PC-9 (cell line): ENCODE results near the gene NUDC. TPM values are rescaled to one million over a fixed set of nuclear protein-coding genes. Genes with fewer than 3 reads are reported as not detected.

ENCODE experiments used
- BruUV-seq: library from RNA; stranded (reverse); fragments of 400-500 nt; replicated peaks from 2 replicates; lab custom pipeline; 2021; lab: Mats Ljungman, UMichigan
- CTCF ChIA-PET: fragments of 300-600 bp; sonication (Branson Sonifier 250); formaldehyde crosslinking; loops from one replicate; lab custom pipeline; 2022; ENCODE audit warnings: antibody characterized with exemption; lab: Charles Lee
- POLR2A ChIA-PET: fragments of 300-600 bp; sonication (Branson Sonifier 250); formaldehyde crosslinking; loops from one replicate; lab custom pipeline; 2022; ENCODE audit warnings: antibody characterized with exemption; ENCODE audit not compliant: unreplicated experiment; lab: Charles Lee
- DNase-seq, 2 experiments: peaks; one replicate each; pipeline versions ENCODE4 v3.0.0 to v3.0.0-alpha.2; 2015 to 2022; ENCODE audit warnings: mixed read lengths in 1 of 2
- H2AFZ ChIP-seq: fragments of 200-600 bp; sonication (generic); 2 replicates; pipeline ENCODE4 v1.8.1; 2017; ENCODE audit warnings: antibody characterized with exemption
- H3F3A ChIP-seq: fragments of 200-600 bp; sonication (generic); 2 replicates; pipeline ENCODE4 v1.8.1; 2017; ENCODE audit warnings: antibody characterized with exemption, mild to moderate bottlenecking, low read depth; ENCODE audit not compliant: insufficient read depth
- H3K27ac ChIP-seq: fragments of 200-600 bp; sonication (generic); 2 replicates; pipeline ENCODE4 v1.6.1; 2016; ENCODE audit warnings: mixed run types
- H3K27me3 ChIP-seq: fragments of 200-600 bp; sonication (generic); 2 replicates; pipeline ENCODE4 v1.6.1; 2016; ENCODE audit warnings: low read depth, mixed run types; ENCODE audit not compliant: insufficient read depth
- H3K36me3 ChIP-seq: fragments of 200-600 bp; sonication (generic); 2 replicates; pipeline ENCODE4 v1.6.1; 2016; ENCODE audit warnings: low read depth, mixed run types
- H3K4me1 ChIP-seq: fragments of 200-600 bp; sonication (generic); replicated peaks from 2 replicates; pipeline ENCODE4 v1.6.1; 2016; ENCODE audit warnings: mixed run types; ENCODE audit not compliant: insufficient read depth
- H3K4me2 ChIP-seq: fragments of 200-600 bp; sonication (generic); 2 replicates; pipeline ENCODE4 v1.6.1; 2017; ENCODE audit warnings: mixed run types
- H3K4me3 ChIP-seq: fragments of 200-600 bp; sonication (generic); 2 replicates; pipeline ENCODE4 v1.6.1; 2016; ENCODE audit warnings: mixed run types
- H3K79me2 ChIP-seq: fragments of 200-600 bp; sonication (generic); 2 replicates; pipeline ENCODE4 v1.6.1; 2017; ENCODE audit warnings: low read depth, mixed run types
- H3K9me2 ChIP-seq: fragments of 200-600 bp; sonication (generic); 2 replicates; pipeline ENCODE4 v1.8.1; 2017; ENCODE audit warnings: mild to moderate bottlenecking; ENCODE audit not compliant: insufficient read depth
- H3K9me3 ChIP-seq: fragments of 200-600 bp; sonication (generic); 2 replicates; pipeline ENCODE4 v1.8.1; 2016; ENCODE audit warnings: low read depth; ENCODE audit not compliant: insufficient read depth
- H4K20me1 ChIP-seq: fragments of 200-600 bp; sonication (generic); 2 replicates; pipeline ENCODE4 v1.8.1; 2017; ENCODE audit not compliant: insufficient read depth
- CTCF ChIP-seq: fragments of 200-600 bp; sonication (generic); conservative IDR thresholded peaks from 2 replicates; pipeline ENCODE4 v1.6.1; 2017; ENCODE audit warnings: mixed run types, antibody characterized with exemption, mild to moderate bottlenecking, moderate library complexity
- EZH2 ChIP-seq: fragments of 200-600 bp; sonication (generic); IDR thresholded peaks from 2 replicates; pipeline ENCODE4 v1.8.0; 2017; ENCODE audit warnings: antibody characterized with exemption, low read depth
- intact Hi-C: fragments of 100-400 bp; cut with micrococcal nuclease; formaldehyde crosslinking; loops from one replicate; pipeline ENCODE4 v1.10.0; 2022; ENCODE audit not compliant: unreplicated experiment
- total RNA-seq: library from RNA; stranded (reverse); gene quantifications from 2 replicates; pipeline ENCODE4 v1.2.3, GENCODE V29; 2021

The NUDC gene
- total RNA-seq, 1 experiment from 2014 or later, result 104 TPM

GRCh38 chr1:26949266-26949925 is 27.9 kb downstream of the NUDC start:
- no peak overlapping the region for H3K27ac ChIP-seq
- no peak for TF ChIP-seq CTCF
- no peak for TF ChIP-seq EZH2
- no peak overlapping the region for H3K4me2 ChIP-seq
- ChIA-PET CTCF (no interaction called here), POLR2A (no interaction called here)
- no peaks in the 10 kb centered on the region for H3K79me2 ChIP-seq
- H3K27me3 ChIP-seq, result no peaks in the 10 kb centered on the region
- DNase-seq, result no peak
- H3K4me1 ChIP-seq, result no peaks in the 10 kb centered on the region
- peaks cover 40% of the 10 kb centered on the region; the same call in 1 of the 2 replicates for H3F3A ChIP-seq
- BruUV-seq, result TSS peak; percentile 11
- no peaks in the 10 kb centered on the region for H4K20me1 ChIP-seq
- no peak overlapping the region for H3K4me3 ChIP-seq
- intact Hi-C loops, result no loop called here
- no peaks in the 10 kb centered on the region for H3K9me3 ChIP-seq
- no peaks in the 10 kb centered on the region for H3K9me2 ChIP-seq
- H3K36me3 ChIP-seq, result 0 out of 2 replicates have a peak, but pooled peaks cover 3% of the 10 kb centered on the region
- no peak overlapping the region for H2AFZ ChIP-seq

GRCh38 chr1:26949926-26950319 is 28.4 kb downstream of the NUDC start:
- Histone ChIP-seq H4K20me1 (no peaks in the 10 kb centered on the region), H3K4me2 (no peak overlapping the region), H3K4me3 (no peak overlapping the region), H3K36me3 (0 out of 2 replicates have a peak, but pooled peaks cover 3% of the 10 kb centered on the region), H3K9me2 (no peaks in the 10 kb centered on the region), H3F3A (peaks cover 40% of the 10 kb centered on the region; the same call in 1 of the 2 replicates), H3K27me3 (no peaks in the 10 kb centered on the region), H3K27ac (no peak overlapping the region), H3K9me3 (no peaks in the 10 kb centered on the region), H3K4me1 (no peaks in the 10 kb centered on the region), H2AFZ (no peak overlapping the region), H3K79me2 (no peaks in the 10 kb centered on the region)
- ChIA-PET POLR2A (no interaction called here), CTCF (no interaction called here)
- DNase-seq, result peak in 1 of 2 experiments; percentile 18
- TF ChIP-seq EZH2, result no peak
- no TSS peak for BruUV-seq
- intact Hi-C loops, result no loop called here

GRCh38 chr1:26950602-26951001 is 29.1 kb downstream of the NUDC start:
- Histone ChIP-seq H3K4me2 (no peak overlapping the region), H3K9me3 (no peaks in the 10 kb centered on the region), H3K36me3 (0 out of 2 replicates have a peak, but pooled peaks cover 3% of the 10 kb centered on the region), H2AFZ (no peak overlapping the region), H3F3A (peaks cover 39% of the 10 kb centered on the region; the same call in 1 of the 2 replicates), H3K9me2 (no peaks in the 10 kb centered on the region), H3K79me2 (no peaks in the 10 kb centered on the region), H4K20me1 (no peaks in the 10 kb centered on the region), H3K27ac (no peak overlapping the region), H3K4me1 (no peaks in the 10 kb centered on the region), H3K27me3 (no peaks in the 10 kb centered on the region), H3K4me3 (no peak overlapping the region)
- ChIA-PET POLR2A (no interaction called here), CTCF (no interaction called here)
- DNase-seq, result no peak
- intact Hi-C loops, result no loop called here
- TF ChIP-seq EZH2 (no peak), CTCF (no peak)
- no TSS peak for BruUV-seq
